SU-DHL-6 (cell line): ENCODE data around the gene CACNA1C.

ENCODE experiments used
- H2AFZ ChIP-seq: fragments of 200-600 bp; sonication (generic); 2 replicates; pipeline ENCODE4 v1.6.1; 2014; ENCODE audit warnings: low read depth, mild to moderate bottlenecking, moderate library complexity, mixed read lengths, antibody characterized with exemption, low read length; ENCODE audit not compliant: severe bottlenecking
- H3F3A ChIP-seq: fragments of 200-600 bp; shearing (Covaris generic); 2 replicates; pipeline ENCODE4 v1.6.0; 2016; ENCODE audit warnings: antibody characterized with exemption, mild to moderate bottlenecking; ENCODE audit not compliant: insufficient read depth
- H3K27ac ChIP-seq: fragments of 200-600 bp; sonication (generic); 2 replicates; pipeline ENCODE4 v1.5.1; 2016; ENCODE audit warnings: low read depth, mild to moderate bottlenecking, low read length, moderate library complexity, mixed read lengths
- H3K27me3 ChIP-seq: fragments of 200-600 bp; sonication (generic), shearing (Covaris generic); 2 replicates; pipeline ENCODE4 v1.6.0; 2014; ENCODE audit warnings: mild to moderate bottlenecking, low read length
- H3K36me3 ChIP-seq: fragments of 200-600 bp; sonication (generic); 2 replicates; pipeline ENCODE4 v1.6.1; 2014; ENCODE audit warnings: mild to moderate bottlenecking, low read length, mixed read lengths
- H3K4me2 ChIP-seq: fragments of 300-600, 200-600 bp; shearing (Covaris generic), sonication (generic); 2 replicates; pipeline ENCODE4 v1.6.0; 2014; ENCODE audit warnings: low read length, low read depth, mild to moderate bottlenecking; ENCODE audit not compliant: poor library complexity, severe bottlenecking
- H3K4me3 ChIP-seq: fragments of 200-600 bp; sonication (generic); 2 replicates; pipeline ENCODE4 v1.5.1; 2014; ENCODE audit warnings: antibody characterized with exemption, low read length, mild to moderate bottlenecking, mixed read lengths; ENCODE audit not compliant: insufficient read depth, poor library complexity, severe bottlenecking
- H3K79me2 ChIP-seq: fragments of 200-600 bp; sonication (generic); 2 replicates; pipeline ENCODE4 v1.6.1; 2014; ENCODE audit warnings: mild to moderate bottlenecking, low read length, moderate library complexity; ENCODE audit not compliant: insufficient read depth
- H3K9ac ChIP-seq: fragments of 200-600 bp; sonication (generic); 2 replicates; pipeline ENCODE4 v1.7.0; 2014; ENCODE audit warnings: mild to moderate bottlenecking, low read length
- H3K9me2 ChIP-seq: fragments of 200-600 bp; sonication (generic); replicated peaks from 2 replicates; pipeline ENCODE4 v1.6.1; 2014; ENCODE audit warnings: low read length; ENCODE audit not compliant: insufficient read depth
- H3K9me3 ChIP-seq: fragments of 200-600 bp; sonication (generic); 2 replicates; pipeline ENCODE4 v1.6.1; 2014; ENCODE audit warnings: low read length, mixed read lengths; ENCODE audit not compliant: insufficient read depth
- H4K20me1 ChIP-seq: fragments of 200-600 bp; sonication (generic); 2 replicates; pipeline ENCODE4 v1.6.1; 2014; ENCODE audit warnings: low read depth, mild to moderate bottlenecking, antibody characterized with exemption, low read length, moderate library complexity, mixed read lengths
- EZH2phosphoT487 ChIP-seq: fragments of 200-600 bp; sonication (generic), shearing (Covaris generic); conservative IDR thresholded peaks from 2 replicates; pipeline ENCODE4 v1.6.1; 2018; ENCODE audit warnings: mild to moderate bottlenecking, antibody characterized with exemption, low read length, moderate library complexity, mixed read lengths
- TF ChIP-seq, protein P1 (sequence below): fragments of 200-600 bp; sonication (generic); IDR thresholded peaks from one replicate; pipeline ENCODE4 v1.5.1; 2017; ENCODE audit warnings: antibody characterized with exemption, mild to moderate bottlenecking, low read length, moderate library complexity; ENCODE audit not compliant: insufficient read depth, poor library complexity, severe bottlenecking

The CACNA1C gene

GRCh38 chr12:2322554-2323120 is 269.9 kb downstream of the CACNA1C start:
- Histone ChIP-seq H3K9ac (no peak overlapping the region), H3K36me3 (no peaks in the 10 kb centered on the region), H3K79me2 (no peaks in the 10 kb centered on the region), H4K20me1 (no peaks in the 10 kb centered on the region), H3K4me3 (no peak overlapping the region), H3K9me2 (no peaks in the 10 kb centered on the region), H3K27me3 (no peaks in the 10 kb centered on the region), H2AFZ (no peak overlapping the region), H3K27ac (no peak overlapping the region), H3F3A (no peaks in the 10 kb centered on the region), H3K9me3 (no peaks in the 10 kb centered on the region), H3K4me2 (no peak overlapping the region)
- no peak for TF ChIP-seq EZH2phosphoT487
- TF ChIP-seq, protein P1, sequence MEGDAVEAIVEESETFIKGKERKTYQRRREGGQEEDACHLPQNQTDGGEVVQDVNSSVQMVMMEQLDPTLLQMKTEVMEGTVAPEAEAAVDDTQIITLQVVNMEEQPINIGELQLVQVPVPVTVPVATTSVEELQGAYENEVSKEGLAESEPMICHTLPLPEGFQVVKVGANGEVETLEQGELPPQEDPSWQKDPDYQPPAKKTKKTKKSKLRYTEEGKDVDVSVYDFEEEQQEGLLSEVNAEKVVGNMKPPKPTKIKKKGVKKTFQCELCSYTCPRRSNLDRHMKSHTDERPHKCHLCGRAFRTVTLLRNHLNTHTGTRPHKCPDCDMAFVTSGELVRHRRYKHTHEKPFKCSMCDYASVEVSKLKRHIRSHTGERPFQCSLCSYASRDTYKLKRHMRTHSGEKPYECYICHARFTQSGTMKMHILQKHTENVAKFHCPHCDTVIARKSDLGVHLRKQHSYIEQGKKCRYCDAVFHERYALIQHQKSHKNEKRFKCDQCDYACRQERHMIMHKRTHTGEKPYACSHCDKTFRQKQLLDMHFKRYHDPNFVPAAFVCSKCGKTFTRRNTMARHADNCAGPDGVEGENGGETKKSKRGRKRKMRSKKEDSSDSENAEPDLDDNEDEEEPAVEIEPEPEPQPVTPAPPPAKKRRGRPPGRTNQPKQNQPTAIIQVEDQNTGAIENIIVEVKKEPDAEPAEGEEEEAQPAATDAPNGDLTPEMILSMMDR = no peak

DNA sequence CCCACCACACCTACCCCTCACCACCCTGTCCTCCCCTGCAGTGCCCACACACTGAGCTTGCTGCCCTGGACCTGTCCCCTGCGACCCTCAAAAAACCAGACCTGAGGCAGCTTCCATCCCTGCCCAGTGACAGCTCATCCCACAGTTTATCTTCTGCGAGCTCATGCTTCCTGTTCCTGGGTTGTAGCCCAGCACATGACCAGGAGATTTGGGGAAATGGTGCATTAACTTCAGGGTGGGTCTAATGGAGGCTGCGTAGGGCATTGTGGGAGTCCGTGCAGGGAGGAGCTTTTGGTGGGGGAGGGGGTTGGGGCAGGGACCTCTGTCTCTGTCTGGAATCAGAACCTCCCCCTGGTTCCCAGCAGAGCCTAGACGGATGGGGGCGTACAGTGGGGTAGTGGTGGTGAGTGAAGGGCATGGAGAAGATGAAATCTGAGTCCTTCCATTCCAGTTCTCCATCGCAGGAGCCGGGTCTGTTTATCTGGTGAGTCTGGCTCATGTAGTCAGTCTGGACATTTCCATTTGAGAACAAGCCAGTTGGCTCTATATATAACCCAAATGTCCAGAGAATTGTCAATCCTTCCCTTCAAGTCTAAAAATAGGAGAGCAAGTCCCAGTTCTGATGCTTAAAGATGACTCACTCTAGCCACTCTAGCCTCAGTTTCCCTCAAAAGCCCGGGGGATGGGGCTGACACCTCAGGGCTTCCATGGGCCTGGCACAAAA is 270.9 kb downstream of the CACNA1C start:
- Histone ChIP-seq H3K4me2 (no peak overlapping the region), H3K79me2 (no peaks in the 10 kb centered on the region), H3K4me3 (no peak overlapping the region), H4K20me1 (no peaks in the 10 kb centered on the region), H3K27me3 (no peaks in the 10 kb centered on the region), H3F3A (no peaks in the 10 kb centered on the region), H3K36me3 (no peaks in the 10 kb centered on the region), H3K9me2 (no peaks in the 10 kb centered on the region), H3K9me3 (no peaks in the 10 kb centered on the region), H2AFZ (no peak overlapping the region), H3K9ac (no peak overlapping the region), H3K27ac (no peak overlapping the region)
- TF ChIP-seq EZH2phosphoT487 = no peak
- TF ChIP-seq, protein P1 = no peak

DNA sequence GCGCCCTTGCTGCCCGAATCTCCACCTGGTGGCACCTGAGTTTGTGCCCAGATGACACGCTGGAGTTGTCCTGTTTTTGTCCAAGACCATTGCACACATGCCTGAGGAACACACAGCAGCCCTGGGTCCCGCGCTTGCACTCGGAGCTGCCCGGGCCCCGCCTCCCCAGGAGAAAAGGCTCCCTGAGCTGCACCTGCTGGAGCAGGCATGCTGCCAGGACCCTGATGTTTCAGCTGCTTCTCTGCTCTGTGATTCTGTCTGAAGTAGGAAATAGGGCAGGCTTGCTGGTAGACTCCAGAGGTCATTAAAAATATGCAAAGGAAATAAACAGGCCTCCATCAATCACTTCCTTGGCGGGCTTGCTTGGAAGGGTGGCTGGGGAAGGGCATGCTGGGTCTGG is 271.6 kb downstream of the CACNA1C start:
- Histone ChIP-seq H3K27ac (no peak overlapping the region), H3K79me2 (no peaks in the 10 kb centered on the region), H3K36me3 (no peaks in the 10 kb centered on the region), H3K4me2 (no peak overlapping the region), H3F3A (no peaks in the 10 kb centered on the region), H4K20me1 (no peaks in the 10 kb centered on the region), H3K4me3 (no peak overlapping the region), H3K27me3 (no peaks in the 10 kb centered on the region), H3K9ac (no peak overlapping the region), H3K9me3 (no peaks in the 10 kb centered on the region), H3K9me2 (no peaks in the 10 kb centered on the region), H2AFZ (no peak overlapping the region)
- TF ChIP-seq, protein P1 = no peak
- TF ChIP-seq EZH2phosphoT487 = no peak
